Neural progenitor cell (in vitro differentiated cells): Measurements from ENCODE around the gene MCF2L2.

ENCODE experiments used
- EZH2phosphoT487 ChIP-seq: fragments of 200-600 bp; sonication (generic); IDR thresholded peaks from 2 replicates; pipeline ENCODE4 v1.6.1; 2017; ENCODE audit warnings: antibody characterized with exemption
- TF ChIP-seq, protein P1 (sequence below): fragments of 200-600 bp; sonication (generic); IDR thresholded peaks from 2 replicates; pipeline ENCODE4 v1.5.1; 2017; ENCODE audit warnings: antibody characterized with exemption, mild to moderate bottlenecking

DNA sequence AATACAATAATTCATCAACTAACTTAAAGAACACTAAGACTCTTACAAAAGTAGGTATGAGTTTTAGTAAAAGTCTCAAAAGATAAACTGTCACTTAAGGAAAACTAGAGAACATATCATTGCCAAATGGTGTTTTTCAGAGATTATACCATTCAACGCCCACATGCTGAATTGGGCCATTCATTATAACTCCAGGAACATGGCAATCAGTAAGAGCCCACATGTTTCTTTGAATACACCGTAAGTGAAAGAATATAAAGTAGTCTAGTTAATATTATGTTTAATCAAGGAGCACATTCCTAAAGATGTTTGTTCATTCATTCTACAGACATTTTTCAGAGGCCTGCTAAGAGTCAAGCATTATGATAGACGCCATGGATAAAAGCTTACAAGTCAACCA is 152.5 kb downstream of the MCF2L2 start:
- TF ChIP-seq, protein P1, sequence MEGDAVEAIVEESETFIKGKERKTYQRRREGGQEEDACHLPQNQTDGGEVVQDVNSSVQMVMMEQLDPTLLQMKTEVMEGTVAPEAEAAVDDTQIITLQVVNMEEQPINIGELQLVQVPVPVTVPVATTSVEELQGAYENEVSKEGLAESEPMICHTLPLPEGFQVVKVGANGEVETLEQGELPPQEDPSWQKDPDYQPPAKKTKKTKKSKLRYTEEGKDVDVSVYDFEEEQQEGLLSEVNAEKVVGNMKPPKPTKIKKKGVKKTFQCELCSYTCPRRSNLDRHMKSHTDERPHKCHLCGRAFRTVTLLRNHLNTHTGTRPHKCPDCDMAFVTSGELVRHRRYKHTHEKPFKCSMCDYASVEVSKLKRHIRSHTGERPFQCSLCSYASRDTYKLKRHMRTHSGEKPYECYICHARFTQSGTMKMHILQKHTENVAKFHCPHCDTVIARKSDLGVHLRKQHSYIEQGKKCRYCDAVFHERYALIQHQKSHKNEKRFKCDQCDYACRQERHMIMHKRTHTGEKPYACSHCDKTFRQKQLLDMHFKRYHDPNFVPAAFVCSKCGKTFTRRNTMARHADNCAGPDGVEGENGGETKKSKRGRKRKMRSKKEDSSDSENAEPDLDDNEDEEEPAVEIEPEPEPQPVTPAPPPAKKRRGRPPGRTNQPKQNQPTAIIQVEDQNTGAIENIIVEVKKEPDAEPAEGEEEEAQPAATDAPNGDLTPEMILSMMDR: no peak
- TF ChIP-seq EZH2phosphoT487: no peak
